ENCODE measurements around the gene CYP2W1.

DNA sequence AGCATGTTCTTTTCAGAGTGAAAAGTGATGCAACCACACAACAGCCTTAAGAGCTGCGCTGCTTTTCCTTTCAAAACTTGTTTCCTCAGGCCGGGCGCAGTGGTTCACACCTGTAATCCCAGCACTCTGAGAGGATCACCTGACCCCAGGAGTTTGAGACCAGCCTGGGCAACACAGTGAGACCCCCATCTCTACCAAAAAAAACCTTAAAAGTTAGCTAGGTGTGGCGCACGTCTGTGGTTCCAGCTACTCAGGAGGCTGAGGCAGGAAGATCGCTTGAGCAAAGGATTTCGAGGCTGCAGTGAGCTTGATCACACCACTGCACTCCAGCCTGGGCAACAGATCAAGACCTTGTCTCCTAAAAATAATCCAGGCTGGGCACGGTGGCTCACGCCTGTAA, 9.7 kb upstream of the CYP2W1 start:
- TF ChIP-seq YY1 (tag by site-specific recombination; IDR thresholded peaks at IDR 0.05) (no peak), HOXA7 (CRISPR knock-in tag; IDR thresholded peaks at IDR 0.05; ENCODE audit: borderline replicate concordance) (no peak), MEIS1 (CRISPR knock-in tag; IDR thresholded peaks at IDR 0.05; ENCODE audit: borderline replicate concordance) (no peak), ZNF776 (tag by site-specific recombination; IDR thresholded peaks at IDR 0.05; ENCODE audit: borderline replicate concordance) (no peak), ZBTB17 (tag by site-specific recombination; IDR thresholded peaks at IDR 0.05) (no peak), KLF8 (tag by site-specific recombination; IDR thresholded peaks at IDR 0.05) (no peak), KLF1 (tag by site-specific recombination; IDR thresholded peaks at IDR 0.05) (no peak), ZEB2 (tag by site-specific recombination; IDR thresholded peaks at IDR 0.05) (no peak), ZFP3 (tag by site-specific recombination; IDR thresholded peaks at IDR 0.05; ENCODE audit: low read depth) (no peak)
- TF ChIP-seq, protein P1, sequence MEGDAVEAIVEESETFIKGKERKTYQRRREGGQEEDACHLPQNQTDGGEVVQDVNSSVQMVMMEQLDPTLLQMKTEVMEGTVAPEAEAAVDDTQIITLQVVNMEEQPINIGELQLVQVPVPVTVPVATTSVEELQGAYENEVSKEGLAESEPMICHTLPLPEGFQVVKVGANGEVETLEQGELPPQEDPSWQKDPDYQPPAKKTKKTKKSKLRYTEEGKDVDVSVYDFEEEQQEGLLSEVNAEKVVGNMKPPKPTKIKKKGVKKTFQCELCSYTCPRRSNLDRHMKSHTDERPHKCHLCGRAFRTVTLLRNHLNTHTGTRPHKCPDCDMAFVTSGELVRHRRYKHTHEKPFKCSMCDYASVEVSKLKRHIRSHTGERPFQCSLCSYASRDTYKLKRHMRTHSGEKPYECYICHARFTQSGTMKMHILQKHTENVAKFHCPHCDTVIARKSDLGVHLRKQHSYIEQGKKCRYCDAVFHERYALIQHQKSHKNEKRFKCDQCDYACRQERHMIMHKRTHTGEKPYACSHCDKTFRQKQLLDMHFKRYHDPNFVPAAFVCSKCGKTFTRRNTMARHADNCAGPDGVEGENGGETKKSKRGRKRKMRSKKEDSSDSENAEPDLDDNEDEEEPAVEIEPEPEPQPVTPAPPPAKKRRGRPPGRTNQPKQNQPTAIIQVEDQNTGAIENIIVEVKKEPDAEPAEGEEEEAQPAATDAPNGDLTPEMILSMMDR (tag by site-specific recombination; IDR thresholded peaks at IDR 0.05), result no peak
- TF ChIP-seq, protein P2, sequence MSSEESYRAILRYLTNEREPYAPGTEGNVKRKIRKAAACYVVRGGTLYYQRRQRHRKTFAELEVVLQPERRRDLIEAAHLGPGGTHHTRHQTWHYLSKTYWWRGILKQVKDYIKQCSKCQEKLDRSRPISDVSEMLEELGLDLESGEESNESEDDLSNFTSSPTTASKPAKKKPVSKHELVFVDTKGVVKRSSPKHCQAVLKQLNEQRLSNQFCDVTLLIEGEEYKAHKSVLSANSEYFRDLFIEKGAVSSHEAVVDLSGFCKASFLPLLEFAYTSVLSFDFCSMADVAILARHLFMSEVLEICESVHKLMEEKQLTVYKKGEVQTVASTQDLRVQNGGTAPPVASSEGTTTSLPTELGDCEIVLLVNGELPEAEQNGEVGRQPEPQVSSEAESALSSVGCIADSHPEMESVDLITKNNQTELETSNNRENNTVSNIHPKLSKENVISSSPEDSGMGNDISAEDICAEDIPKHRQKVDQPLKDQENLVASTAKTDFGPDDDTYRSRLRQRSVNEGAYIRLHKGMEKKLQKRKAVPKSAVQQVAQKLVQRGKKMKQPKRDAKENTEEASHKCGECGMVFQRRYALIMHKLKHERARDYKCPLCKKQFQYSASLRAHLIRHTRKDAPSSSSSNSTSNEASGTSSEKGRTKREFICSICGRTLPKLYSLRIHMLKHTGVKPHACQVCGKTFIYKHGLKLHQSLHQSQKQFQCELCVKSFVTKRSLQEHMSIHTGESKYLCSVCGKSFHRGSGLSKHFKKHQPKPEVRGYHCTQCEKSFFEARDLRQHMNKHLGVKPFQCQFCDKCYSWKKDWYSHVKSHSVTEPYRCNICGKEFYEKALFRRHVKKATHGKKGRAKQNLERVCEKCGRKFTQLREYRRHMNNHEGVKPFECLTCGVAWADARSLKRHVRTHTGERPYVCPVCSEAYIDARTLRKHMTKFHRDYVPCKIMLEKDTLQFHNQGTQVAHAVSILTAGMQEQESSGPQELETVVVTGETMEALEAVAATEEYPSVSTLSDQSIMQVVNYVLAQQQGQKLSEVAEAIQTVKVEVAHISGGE (tag by site-specific recombination; conservative IDR thresholded peaks at IDR 0.05; ENCODE audit: low read depth), result no peak
- TF ChIP-seq, protein P3, sequence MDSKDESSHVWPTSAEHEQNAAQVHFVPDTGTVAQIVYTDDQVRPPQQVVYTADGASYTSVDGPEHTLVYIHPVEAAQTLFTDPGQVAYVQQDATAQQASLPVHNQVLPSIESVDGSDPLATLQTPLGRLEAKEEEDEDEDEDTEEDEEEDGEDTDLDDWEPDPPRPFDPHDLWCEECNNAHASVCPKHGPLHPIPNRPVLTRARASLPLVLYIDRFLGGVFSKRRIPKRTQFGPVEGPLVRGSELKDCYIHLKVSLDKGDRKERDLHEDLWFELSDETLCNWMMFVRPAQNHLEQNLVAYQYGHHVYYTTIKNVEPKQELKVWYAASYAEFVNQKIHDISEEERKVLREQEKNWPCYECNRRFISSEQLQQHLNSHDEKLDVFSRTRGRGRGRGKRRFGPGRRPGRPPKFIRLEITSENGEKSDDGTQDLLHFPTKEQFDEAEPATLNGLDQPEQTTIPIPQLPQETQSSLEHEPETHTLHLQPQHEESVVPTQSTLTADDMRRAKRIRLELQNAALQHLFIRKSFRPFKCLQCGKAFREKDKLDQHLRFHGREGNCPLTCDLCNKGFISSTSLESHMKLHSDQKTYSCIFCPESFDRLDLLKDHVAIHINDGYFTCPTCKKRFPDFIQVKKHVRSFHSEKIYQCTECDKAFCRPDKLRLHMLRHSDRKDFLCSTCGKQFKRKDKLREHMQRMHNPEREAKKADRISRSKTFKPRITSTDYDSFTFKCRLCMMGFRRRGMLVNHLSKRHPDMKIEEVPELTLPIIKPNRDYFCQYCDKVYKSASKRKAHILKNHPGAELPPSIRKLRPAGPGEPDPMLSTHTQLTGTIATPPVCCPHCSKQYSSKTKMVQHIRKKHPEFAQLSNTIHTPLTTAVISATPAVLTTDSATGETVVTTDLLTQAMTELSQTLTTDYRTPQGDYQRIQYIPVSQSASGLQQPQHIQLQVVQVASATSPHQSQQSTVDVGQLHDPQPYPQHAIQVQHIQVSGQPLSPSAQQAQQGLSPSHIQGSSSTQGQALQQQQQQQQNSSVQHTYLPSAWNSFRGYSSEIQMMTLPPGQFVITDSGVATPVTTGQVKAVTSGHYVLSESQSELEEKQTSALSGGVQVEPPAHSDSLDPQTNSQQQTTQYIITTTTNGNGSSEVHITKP (tag by site-specific recombination; IDR thresholded peaks at IDR 0.05), result no peak
- TF ChIP-seq, protein P4, sequence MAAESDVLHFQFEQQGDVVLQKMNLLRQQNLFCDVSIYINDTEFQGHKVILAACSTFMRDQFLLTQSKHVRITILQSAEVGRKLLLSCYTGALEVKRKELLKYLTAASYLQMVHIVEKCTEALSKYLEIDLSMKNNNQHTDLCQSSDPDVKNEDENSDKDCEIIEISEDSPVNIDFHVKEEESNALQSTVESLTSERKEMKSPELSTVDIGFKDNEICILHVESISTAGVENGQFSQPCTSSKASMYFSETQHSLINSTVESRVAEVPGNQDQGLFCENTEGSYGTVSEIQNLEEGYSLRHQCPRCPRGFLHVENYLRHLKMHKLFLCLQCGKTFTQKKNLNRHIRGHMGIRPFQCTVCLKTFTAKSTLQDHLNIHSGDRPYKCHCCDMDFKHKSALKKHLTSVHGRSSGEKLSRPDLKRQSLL (tag by site-specific recombination; IDR thresholded peaks at IDR 0.05), result no peak
- TF ChIP-seq, protein P5, sequence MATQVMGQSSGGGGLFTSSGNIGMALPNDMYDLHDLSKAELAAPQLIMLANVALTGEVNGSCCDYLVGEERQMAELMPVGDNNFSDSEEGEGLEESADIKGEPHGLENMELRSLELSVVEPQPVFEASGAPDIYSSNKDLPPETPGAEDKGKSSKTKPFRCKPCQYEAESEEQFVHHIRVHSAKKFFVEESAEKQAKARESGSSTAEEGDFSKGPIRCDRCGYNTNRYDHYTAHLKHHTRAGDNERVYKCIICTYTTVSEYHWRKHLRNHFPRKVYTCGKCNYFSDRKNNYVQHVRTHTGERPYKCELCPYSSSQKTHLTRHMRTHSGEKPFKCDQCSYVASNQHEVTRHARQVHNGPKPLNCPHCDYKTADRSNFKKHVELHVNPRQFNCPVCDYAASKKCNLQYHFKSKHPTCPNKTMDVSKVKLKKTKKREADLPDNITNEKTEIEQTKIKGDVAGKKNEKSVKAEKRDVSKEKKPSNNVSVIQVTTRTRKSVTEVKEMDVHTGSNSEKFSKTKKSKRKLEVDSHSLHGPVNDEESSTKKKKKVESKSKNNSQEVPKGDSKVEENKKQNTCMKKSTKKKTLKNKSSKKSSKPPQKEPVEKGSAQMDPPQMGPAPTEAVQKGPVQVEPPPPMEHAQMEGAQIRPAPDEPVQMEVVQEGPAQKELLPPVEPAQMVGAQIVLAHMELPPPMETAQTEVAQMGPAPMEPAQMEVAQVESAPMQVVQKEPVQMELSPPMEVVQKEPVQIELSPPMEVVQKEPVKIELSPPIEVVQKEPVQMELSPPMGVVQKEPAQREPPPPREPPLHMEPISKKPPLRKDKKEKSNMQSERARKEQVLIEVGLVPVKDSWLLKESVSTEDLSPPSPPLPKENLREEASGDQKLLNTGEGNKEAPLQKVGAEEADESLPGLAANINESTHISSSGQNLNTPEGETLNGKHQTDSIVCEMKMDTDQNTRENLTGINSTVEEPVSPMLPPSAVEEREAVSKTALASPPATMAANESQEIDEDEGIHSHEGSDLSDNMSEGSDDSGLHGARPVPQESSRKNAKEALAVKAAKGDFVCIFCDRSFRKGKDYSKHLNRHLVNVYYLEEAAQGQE (tag by site-specific recombination; IDR thresholded peaks at IDR 0.05), result no peak

Measured in HEK293 (cell line).